SK-N-SH treated with all-trans-retinoic acid at 6 μM for 48 hours (cell line): Measurements from ENCODE around the gene CACNA2D4.
"Not testable (repeated sequence)": the region's sequence is repeated elsewhere in the genome, so short reads cannot be mapped to it uniquely, and the experiment has no call there.

Experiments used
- ATAC-seq: fragments of 200-7000 bp; cut with Tn5 transposase; 3 replicates; pipeline ENCODE4 v1.9.1; 2020; ENCODE audit warnings: mild to moderate bottlenecking, moderate library complexity
- ARNTL ChIP-seq: fragments of 450-650 bp; formaldehyde crosslinking; IDR thresholded peaks from 2 replicates; pipeline ENCODE4 v1.5.0; 2020; ENCODE audit warnings: low read depth, mild to moderate bottlenecking, moderate library complexity, borderline replicate concordance
- CREB5 ChIP-seq: fragments of 250-450 bp; sonication (Bioruptor Pico); IDR thresholded peaks from 2 replicates; pipeline ENCODE4 v1.5.1; 2020; ENCODE audit warnings: low read depth, mild to moderate bottlenecking, moderate library complexity
- CSDC2 ChIP-seq: fragments of 250-450 bp; sonication (Bioruptor Pico); IDR thresholded peaks from 2 replicates; pipeline ENCODE4 v1.5.0; 2020; ENCODE audit warnings: mild to moderate bottlenecking, moderate library complexity
- GLIS3 ChIP-seq: fragments of 250-450 bp; sonication (Bioruptor Pico); IDR thresholded peaks from 2 replicates; pipeline ENCODE4 v1.5.0; 2020; ENCODE audit warnings: mild to moderate bottlenecking, moderate library complexity
- PATZ1 ChIP-seq: fragments of 250-450 bp; sonication (Bioruptor Pico); IDR thresholded peaks from 2 replicates; pipeline ENCODE4 v1.8.0; 2020; ENCODE audit warnings: mild to moderate bottlenecking, moderate library complexity, borderline replicate concordance
- POU6F1 ChIP-seq: fragments of 250-450 bp; sonication (Bioruptor Pico); IDR thresholded peaks from 2 replicates; pipeline ENCODE4 v1.8.0; 2021; ENCODE audit warnings: low read depth, mild to moderate bottlenecking, moderate library complexity, borderline replicate concordance
- RARB ChIP-seq: fragments of 250-450 bp; sonication (Bioruptor Pico); IDR thresholded peaks from 2 replicates; pipeline ENCODE4 v1.8.0; 2021; ENCODE audit warnings: mild to moderate bottlenecking, moderate library complexity
- SNAI2 ChIP-seq: fragments of 250-450 bp; sonication (Bioruptor Pico); IDR thresholded peaks from 2 replicates; pipeline ENCODE4 v1.5.0; 2020; ENCODE audit warnings: mild to moderate bottlenecking, moderate library complexity
- TCF4 ChIP-seq: fragments of 250-450 bp; sonication (Bioruptor Pico); IDR thresholded peaks from 2 replicates; pipeline ENCODE4 v1.8.0; 2021; ENCODE audit warnings: mild to moderate bottlenecking, moderate library complexity, borderline replicate concordance
- TOX ChIP-seq: fragments of 250-450 bp; sonication (Bioruptor Pico); IDR thresholded peaks from 2 replicates; pipeline ENCODE4 v1.8.0; 2021; ENCODE audit warnings: mild to moderate bottlenecking, moderate library complexity, borderline replicate concordance
- ZFP30 ChIP-seq: fragments of 450-650 bp; formaldehyde crosslinking; IDR thresholded peaks from 2 replicates; pipeline ENCODE4 v1.5.0; 2022; ENCODE audit warnings: mild to moderate bottlenecking, moderate library complexity
- ZNF565 ChIP-seq: fragments of 450-650 bp; formaldehyde crosslinking; conservative IDR thresholded peaks from 2 replicates; pipeline ENCODE4 v1.5.0; 2020; ENCODE audit warnings: low read depth, mild to moderate bottlenecking, moderate library complexity
- ZNF8 ChIP-seq: fragments of 450-650 bp; formaldehyde crosslinking; IDR thresholded peaks from 2 replicates; pipeline ENCODE4 v1.5.0; 2020; ENCODE audit warnings: mild to moderate bottlenecking, moderate library complexity

CACNA2D4 gene

GRCh38 chr12:1819571-1819970 is 98.9 kb downstream of the CACNA2D4 start:
- no peak for ATAC-seq
- TF ChIP-seq PATZ1 (CRISPR knock-in tag) (no peak), TOX (CRISPR knock-in tag) (no peak), RARB (no peak), ZNF565 (no peak), POU6F1 (CRISPR knock-in tag) (no peak), GLIS3 (CRISPR knock-in tag) (no peak)

- no peak for ATAC-seq
- TF ChIP-seq GLIS3 (CRISPR knock-in tag) (no peak), ZFP30 (CRISPR knock-in tag) (no peak), CSDC2 (CRISPR knock-in tag) (no peak), PATZ1 (CRISPR knock-in tag) (no peak), POU6F1 (CRISPR knock-in tag) (no peak), ZNF8 (CRISPR knock-in tag) (no peak), CREB5 (CRISPR knock-in tag) (no peak), TCF4 (CRISPR knock-in tag) (no peak)
- TF ChIP-seq, all 23 proteins: peak for 0
Observed at GRCh38 chr12:1819050-1819449, 99.4 kb downstream of the CACNA2D4 start.

- not testable (repeated sequence) for ATAC-seq
Observed at GRCh38 chr12:1817928-1818327, 100.5 kb downstream of the CACNA2D4 start.

GRCh38 chr12:1816730-1817348 is 101.6 kb downstream of the CACNA2D4 start:
- no peak for TF ChIP-seq POU6F1 (CRISPR knock-in tag)
- no peak for TF ChIP-seq ZFP30 (CRISPR knock-in tag)
- TF ChIP-seq GLIS3 (CRISPR knock-in tag) = no peak
- ATAC-seq = no peak

- no peak for TF ChIP-seq CREB5 (CRISPR knock-in tag)
- no peak for TF ChIP-seq TCF4 (CRISPR knock-in tag)
- TF ChIP-seq SNAI2 (CRISPR knock-in tag) = no peak
- TF ChIP-seq ARNTL (CRISPR knock-in tag) = no peak
- no peak for TF ChIP-seq ZNF565
- TF ChIP-seq GLIS3 (CRISPR knock-in tag) = no peak
- no peak for TF ChIP-seq POU6F1 (CRISPR knock-in tag)
- no peak for ATAC-seq
Observed at GRCh38 chr12:1815814-1816729, 102.4 kb downstream of the CACNA2D4 start.
